Thyroid gland (tissue), 4 donors: Measurements from ENCODE around the gene OVOL3.

Source experiments
- CTCF ChIP-seq, 6 experiments: fragments of 200-600 bp in 3 of 6; fragments of 450-650 bp in 3 of 6; sonication (generic) in 3 of 6; IDR thresholded peaks; one replicate each; pipeline ENCODE4 v1.5.1; 2016 to 2019; ENCODE audit warnings: antibody characterized with exemption in 6 of 6, mild to moderate bottlenecking in 2 of 6, inconsistent platforms in 1 of 6, moderate library complexity in 1 of 6
- POLR2A ChIP-seq, 2 donors: fragments of 450-650 bp; IDR thresholded peaks; one replicate each; pipeline ENCODE4 v1.6.1; 2017; ENCODE audit warnings: antibody characterized with exemption in 2 of 2, mild to moderate bottlenecking in 2 of 2, moderate library complexity in 1 of 2

GRCh38 chr19:36093687-36094086, 17.3 kb upstream of the OVOL3 start:
- TF ChIP-seq CTCF (IDR thresholded peaks at IDR 0.05): no peak
- no peak for TF ChIP-seq POLR2A (IDR thresholded peaks at IDR 0.05)
